Brain microvascular endothelial cell (primary cell): ENCODE measurements around the gene UBE2J2.

Experiments used
- DNase-seq: peaks from one replicate; pipeline ENCODE4 v3.0.0-alpha.2; 2020
- H3K27ac ChIP-seq: fragments of 250-450 bp; sonication (Bioruptor Pico); 2 replicates; pipeline ENCODE4 v1.5.1; 2020; ENCODE audit warnings: mild to moderate bottlenecking, moderate library complexity
- H3K27me3 ChIP-seq: fragments of 250-450 bp; sonication (Bioruptor Pico); replicated peaks from 2 replicates; pipeline ENCODE4 v1.5.1; 2020; ENCODE audit warnings: mild to moderate bottlenecking
- H3K36me3 ChIP-seq: fragments of 250-450 bp; sonication (Bioruptor Pico); replicated peaks from 2 replicates; pipeline ENCODE4 v1.5.1; 2020; ENCODE audit warnings: mild to moderate bottlenecking
- H3K4me3 ChIP-seq: 2 replicates; pipeline ENCODE4 v1.5.1; 2011; ENCODE audit warnings: low read depth, mild to moderate bottlenecking, control low read depth, low read length, moderate library complexity
- CTCF ChIP-seq: IDR thresholded peaks from 2 replicates; pipeline ENCODE4 v1.5.1; 2011; ENCODE audit warnings: low read depth, mild to moderate bottlenecking, moderate library complexity, low read length, control low read depth, inconsistent platforms; ENCODE audit errors: missing control alignments
- in situ Hi-C: cut with HindIII; loops from 2 replicates; pipeline ENCODE4 v1.10.0; 2017; ENCODE audit warnings: low sequenced_read_pairs, low pct_ligation_motif_present

UBE2J2 gene

GRCh38 chr1:1279028-1279427, 5.4 kb upstream of the UBE2J2 start:
- in situ Hi-C loops = no loop called here
- Histone ChIP-seq H3K27ac (no peak overlapping the region), H3K36me3 (no peaks in the 10 kb centered on the region), H3K27me3 (no peaks in the 10 kb centered on the region), H3K4me3 (no peak overlapping the region)
- no peak for TF ChIP-seq CTCF
- DNase-seq = no peak

GRCh38 chr1:1278620-1279019, 5.0 kb upstream of the UBE2J2 start:
- Histone ChIP-seq H3K27ac (no peak overlapping the region), H3K27me3 (no peaks in the 10 kb centered on the region), H3K36me3 (no peaks in the 10 kb centered on the region), H3K4me3 (no peak overlapping the region)
- in situ Hi-C loops = no loop called here
- no peak for DNase-seq
- TF ChIP-seq CTCF = no peak

- no peaks in the 10 kb centered on the region for H3K27me3 ChIP-seq
- H3K4me3 ChIP-seq = no peak overlapping the region
- no peak overlapping the region for H3K27ac ChIP-seq
- peak; percentile 34 for DNase-seq
- TF ChIP-seq CTCF = no peak
- peaks cover 9% of the 10 kb centered on the region for H3K36me3 ChIP-seq
- in situ Hi-C loops = no loop called here
Observed at GRCh38 chr1:1275836-1276235, 2.2 kb upstream of the UBE2J2 start.

- Histone ChIP-seq H3K27ac (no peak overlapping the region), H3K36me3 (peaks cover 9% of the 10 kb centered on the region), H3K4me3 (no peak overlapping the region), H3K27me3 (no peaks in the 10 kb centered on the region)
- no peak for DNase-seq
- TF ChIP-seq CTCF = no peak
- in situ Hi-C loops = no loop called here
Observed at GRCh38 chr1:1274931-1275431, 1.3 kb upstream of the UBE2J2 start.

GRCh38 chr1:1274299-1274930, 761 bp upstream of the UBE2J2 start:
- Histone ChIP-seq H3K36me3 (peaks cover 9% of the 10 kb centered on the region), H3K27ac (no peak overlapping the region), H3K27me3 (no peaks in the 10 kb centered on the region), H3K4me3 (peak overlapping the region; percentile 66)
- no peak for DNase-seq
- in situ Hi-C loops = no loop called here
- no peak for TF ChIP-seq CTCF

GRCh38 chr1:1273209-1273511, 494 bp downstream of the UBE2J2 start:
- TF ChIP-seq CTCF = no peak
- Histone ChIP-seq H3K4me3 (peak overlapping the region; percentile 80), H3K27me3 (no peaks in the 10 kb centered on the region), H3K27ac (peak overlapping the region; percentile 88), H3K36me3 (peaks cover 11% of the 10 kb centered on the region)
- in situ Hi-C loops = no loop called here
- DNase-seq = no peak
